Measurements from ENCODE around the gene CBFA2T2.
"Not testable (repeated sequence)": the region's sequence is repeated elsewhere in the genome, so short reads cannot be mapped to it uniquely, and the experiment has no call there.

Gene CBFA2T2

DNA sequence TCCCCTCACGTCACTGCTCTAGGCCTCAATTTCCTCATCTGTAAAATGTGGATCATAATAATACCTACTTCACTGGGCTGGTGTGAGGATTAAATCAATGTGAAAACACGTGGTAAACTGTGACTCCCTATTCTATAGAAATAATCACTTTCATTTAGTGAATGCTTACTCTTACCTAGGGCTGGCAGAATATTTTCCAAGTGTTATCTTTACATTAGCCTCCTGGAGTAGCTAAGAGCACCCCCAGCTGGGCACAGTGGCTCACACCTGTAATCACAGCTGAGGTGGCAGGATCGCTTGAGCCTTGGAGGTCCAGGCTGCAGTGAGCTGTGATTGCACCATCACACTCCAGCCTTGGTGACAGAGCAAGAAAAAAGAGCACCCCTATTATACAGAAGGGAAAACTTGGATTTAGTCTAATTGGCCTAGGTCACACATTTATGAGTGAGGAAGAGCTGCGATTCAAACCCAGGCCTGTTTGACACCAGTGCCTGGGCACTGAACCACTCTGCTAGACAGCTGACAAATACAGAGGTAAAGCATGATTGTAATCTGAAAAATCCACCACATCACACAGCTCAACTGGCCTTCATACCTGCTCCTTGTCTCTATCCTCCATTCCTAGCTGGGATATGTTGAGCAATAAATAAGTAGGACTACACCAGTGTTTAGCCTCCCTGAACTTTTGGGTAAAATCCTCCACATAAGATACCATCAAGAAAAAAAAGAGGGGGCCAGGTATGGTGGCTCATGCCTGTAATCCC lies 44.9 kb upstream of the CBFA2T2 start:
- TF ChIP-seq, protein P1, sequence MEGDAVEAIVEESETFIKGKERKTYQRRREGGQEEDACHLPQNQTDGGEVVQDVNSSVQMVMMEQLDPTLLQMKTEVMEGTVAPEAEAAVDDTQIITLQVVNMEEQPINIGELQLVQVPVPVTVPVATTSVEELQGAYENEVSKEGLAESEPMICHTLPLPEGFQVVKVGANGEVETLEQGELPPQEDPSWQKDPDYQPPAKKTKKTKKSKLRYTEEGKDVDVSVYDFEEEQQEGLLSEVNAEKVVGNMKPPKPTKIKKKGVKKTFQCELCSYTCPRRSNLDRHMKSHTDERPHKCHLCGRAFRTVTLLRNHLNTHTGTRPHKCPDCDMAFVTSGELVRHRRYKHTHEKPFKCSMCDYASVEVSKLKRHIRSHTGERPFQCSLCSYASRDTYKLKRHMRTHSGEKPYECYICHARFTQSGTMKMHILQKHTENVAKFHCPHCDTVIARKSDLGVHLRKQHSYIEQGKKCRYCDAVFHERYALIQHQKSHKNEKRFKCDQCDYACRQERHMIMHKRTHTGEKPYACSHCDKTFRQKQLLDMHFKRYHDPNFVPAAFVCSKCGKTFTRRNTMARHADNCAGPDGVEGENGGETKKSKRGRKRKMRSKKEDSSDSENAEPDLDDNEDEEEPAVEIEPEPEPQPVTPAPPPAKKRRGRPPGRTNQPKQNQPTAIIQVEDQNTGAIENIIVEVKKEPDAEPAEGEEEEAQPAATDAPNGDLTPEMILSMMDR (IDR thresholded peaks at IDR 0.05; ENCODE audit: insufficient read depth, missing control alignments), result peak; percentile 45
- FAIRE-seq (no peak), DNase-seq (ENCODE audit: insufficient read length, low spot score) (no peak)

DNA sequence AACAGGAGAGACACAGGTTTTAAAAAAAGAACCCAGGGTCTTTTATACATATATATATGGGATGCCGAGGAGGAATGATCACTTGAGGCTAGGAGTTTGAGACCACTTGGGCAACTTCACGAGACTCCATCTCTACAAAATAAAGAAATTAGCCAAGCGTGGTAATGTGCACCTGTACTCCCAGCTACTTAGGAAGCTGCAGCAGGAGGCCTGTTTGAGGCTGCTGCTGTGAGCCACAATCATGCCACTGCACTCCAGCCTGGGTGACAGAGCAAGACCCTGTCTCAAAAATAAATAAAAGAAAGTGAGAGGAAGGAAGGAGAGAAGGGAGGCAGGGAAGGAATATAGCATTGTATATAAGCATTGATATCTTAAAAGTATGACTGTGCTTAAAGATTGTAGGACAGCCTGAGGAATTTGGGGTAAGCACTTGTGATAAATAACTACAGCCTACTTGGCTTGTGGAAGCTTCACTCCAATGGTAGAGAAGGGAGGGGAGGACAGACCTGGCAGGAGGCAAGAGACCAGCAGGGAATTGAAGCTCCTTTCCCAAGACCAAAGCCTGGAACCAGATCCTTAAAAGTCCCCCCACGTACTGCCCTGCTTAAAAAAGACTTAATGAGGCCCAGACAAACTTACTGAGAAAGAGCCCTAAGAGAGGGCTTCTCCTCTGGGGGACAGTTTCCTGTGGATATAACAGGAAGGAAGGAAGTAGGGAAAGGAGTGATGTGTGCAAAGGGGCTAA lies 43.8 kb upstream of the CBFA2T2 start:
- DNase-seq (ENCODE audit: insufficient read length, low spot score) (no peak), FAIRE-seq (no peak)
- TF ChIP-seq, protein P1 (IDR thresholded peaks at IDR 0.05; ENCODE audit: insufficient read depth, missing control alignments), result no peak

DNA sequence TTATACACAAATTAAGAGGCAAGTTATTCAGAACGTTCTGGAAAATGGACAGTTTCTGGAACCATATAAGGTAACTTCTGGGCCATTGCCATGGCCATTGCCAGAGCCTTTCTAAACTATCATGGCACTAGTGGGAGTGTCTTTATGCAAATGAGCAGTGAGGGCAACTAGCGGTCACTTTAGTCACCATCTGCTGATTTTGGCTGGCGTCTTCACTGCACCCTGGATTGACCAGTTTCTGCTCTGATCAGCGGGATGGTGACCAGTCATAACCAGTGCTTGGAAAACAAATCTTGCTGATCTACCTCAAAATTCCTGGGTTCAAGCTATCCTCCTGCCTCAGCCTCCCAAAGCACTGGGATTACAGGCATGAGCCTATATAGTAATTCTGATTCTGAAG lies 39.0 kb upstream of the CBFA2T2 start:
- TF ChIP-seq, protein P1 (IDR thresholded peaks at IDR 0.05; ENCODE audit: insufficient read depth, missing control alignments), result no peak
- DNase-seq (ENCODE audit: insufficient read length, low spot score) (no peak), FAIRE-seq (no peak)

DNA sequence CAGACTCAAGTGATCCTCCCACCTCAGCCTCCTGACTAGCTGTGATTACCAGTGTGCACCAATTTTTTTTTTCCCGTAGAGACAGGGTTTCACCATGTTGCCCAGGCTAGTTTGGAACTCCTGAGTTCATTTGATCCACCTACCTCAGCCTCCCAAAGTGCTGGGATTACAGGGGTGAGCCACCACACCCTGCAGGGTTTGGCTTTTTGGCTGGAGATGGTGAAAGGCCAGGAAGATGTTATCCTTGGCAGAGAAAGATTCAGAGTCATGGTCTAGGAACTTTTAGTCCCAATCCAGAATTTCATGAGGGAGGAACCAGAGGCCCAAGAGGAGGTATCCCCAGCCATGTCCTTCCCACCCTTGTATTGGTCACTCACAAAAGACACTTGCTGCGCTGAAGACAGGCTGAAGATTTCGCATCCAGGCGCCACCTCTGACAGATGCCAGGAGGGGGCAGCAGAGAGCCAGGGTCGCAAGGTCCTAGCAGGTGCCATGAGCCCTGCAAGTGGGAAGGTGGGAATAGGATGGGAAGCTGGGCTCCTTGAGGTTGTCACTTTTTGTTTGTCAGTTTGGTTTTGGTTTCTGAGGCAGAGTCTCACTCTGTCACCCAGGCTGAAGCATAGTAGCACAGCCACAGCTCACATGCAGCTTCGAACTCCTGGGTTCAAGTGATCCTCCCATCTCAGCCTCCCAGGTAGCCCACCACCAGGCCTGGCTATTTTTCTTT lies 32.8 kb upstream of the CBFA2T2 start:
- DNase-seq (ENCODE audit: insufficient read length, low spot score), result peak; percentile 59
- TF ChIP-seq, protein P1 (IDR thresholded peaks at IDR 0.05; ENCODE audit: insufficient read depth, missing control alignments), result peak; percentile 97
- FAIRE-seq, result not testable (repeated sequence)

DNA sequence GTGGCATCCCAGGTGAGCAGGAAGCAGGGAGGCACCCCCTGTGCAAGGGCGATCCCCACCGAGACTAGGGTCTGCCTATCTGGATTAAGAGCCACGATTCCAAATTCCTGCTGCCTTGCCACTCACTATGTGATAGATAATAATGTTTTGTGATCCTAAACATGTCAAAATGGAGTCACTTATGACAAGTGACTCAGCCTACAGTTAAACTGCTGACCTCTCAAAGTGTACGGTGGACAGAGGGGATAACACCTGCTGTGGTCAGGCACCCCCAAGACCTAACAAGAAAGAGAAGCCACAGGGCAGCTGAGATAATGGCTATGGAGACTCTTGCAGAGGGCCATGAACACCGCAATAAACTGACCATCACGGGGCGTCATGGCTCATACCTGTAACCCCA lies 30.3 kb upstream of the CBFA2T2 start:
- FAIRE-seq (no peak), DNase-seq (ENCODE audit: insufficient read length, low spot score) (no peak)
- TF ChIP-seq, protein P1 (IDR thresholded peaks at IDR 0.05; ENCODE audit: insufficient read depth, missing control alignments), result no peak

DNA sequence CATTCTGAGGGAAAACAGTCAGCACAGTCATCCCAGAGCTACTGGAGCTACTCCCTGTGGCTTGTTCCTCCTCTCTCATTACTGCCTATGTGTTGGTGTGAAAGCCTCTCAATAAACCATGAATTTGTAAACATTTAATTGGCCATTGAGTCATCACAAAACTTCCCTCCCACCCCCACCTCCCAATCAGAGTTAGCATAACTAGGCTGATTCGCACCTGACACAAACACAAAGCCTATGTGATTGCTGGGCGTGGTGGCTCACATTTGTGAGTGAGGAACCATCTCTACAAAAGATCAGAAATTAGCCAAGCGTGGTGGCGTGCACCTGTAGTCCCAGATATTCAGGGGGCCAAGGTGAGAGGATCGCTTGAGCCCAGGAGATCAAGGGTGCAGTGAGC lies 29.2 kb upstream of the CBFA2T2 start:
- no peak for FAIRE-seq
- TF ChIP-seq, protein P1 (IDR thresholded peaks at IDR 0.05; ENCODE audit: insufficient read depth, missing control alignments), result no peak
- DNase-seq (ENCODE audit: insufficient read length, low spot score), result no peak
